ENCODE measurements around the gene CASP2. TPM values are rescaled to one million over a fixed set of nuclear protein-coding genes. Genes with fewer than 3 reads are reported as not detected.

The CASP2 gene
- 10 to 100 TPM; 52.2 to 64.8 (median 62.7) TPM for polyA plus RNA-seq (ENCODE audit: insufficient read depth in 1 of 5, insufficient read length in 5 of 5, low replicate concordance in 1 of 5)
- long read RNA-seq, donor 1, full-length matches to known transcripts: 4 of 4 reads
- long read RNA-seq, donor 1, partial matches to known transcripts: 0 of 4 reads
- long read RNA-seq, donor 1, other reads (novel, unspliced or antisense): 0 of 4 reads
- long read RNA-seq, donor 2, full-length matches to known transcripts: 4 of 4 reads
- long read RNA-seq, donor 2, partial matches to known transcripts: 0 of 4 reads
- long read RNA-seq, donor 2, other reads (novel, unspliced or antisense): 0 of 4 reads
- long read RNA-seq, donor 3, full-length matches to known transcripts: 4 of 4 reads
- long read RNA-seq, donor 3, partial matches to known transcripts: 0 of 4 reads
- long read RNA-seq, donor 3, other reads (novel, unspliced or antisense): 0 of 4 reads
- long read RNA-seq, donor 4, full-length matches to known transcripts: 4 of 4 reads
- long read RNA-seq, donor 4, partial matches to known transcripts: 0 of 4 reads
- long read RNA-seq, donor 4, other reads (novel, unspliced or antisense): 0 of 4 reads
- long read RNA-seq, donor 5, full-length matches to known transcripts: 4 of 4 reads
- long read RNA-seq, donor 5, partial matches to known transcripts: 0 of 4 reads
- long read RNA-seq, donor 5, other reads (novel, unspliced or antisense): 0 of 4 reads
- long read RNA-seq, donor 6, full-length matches to known transcripts: 4 of 4 reads
- long read RNA-seq, donor 6, partial matches to known transcripts: 0 of 4 reads
- long read RNA-seq, donor 6, other reads (novel, unspliced or antisense): 0 of 4 reads
- long read RNA-seq, donor 7, full-length matches to known transcripts: 13 of 13 reads
- long read RNA-seq, donor 7, partial matches to known transcripts: 0 of 13 reads
- long read RNA-seq, donor 7, other reads (novel, unspliced or antisense): 0 of 13 reads
- long read RNA-seq, donor 8, full-length matches to known transcripts: 5 of 5 reads
- long read RNA-seq, donor 8, partial matches to known transcripts: 0 of 5 reads
- long read RNA-seq, donor 8, other reads (novel, unspliced or antisense): 0 of 5 reads

GRCh38 chr7:143287935-143288826, at the start of gene CASP2:
TSS of gene CASP2 (plus strand) at chr7:143288351. CDS start at chr7:143288456, 105 bp downstream.
- peak; percentile 97 to 98 for DNase-seq

DNA sequence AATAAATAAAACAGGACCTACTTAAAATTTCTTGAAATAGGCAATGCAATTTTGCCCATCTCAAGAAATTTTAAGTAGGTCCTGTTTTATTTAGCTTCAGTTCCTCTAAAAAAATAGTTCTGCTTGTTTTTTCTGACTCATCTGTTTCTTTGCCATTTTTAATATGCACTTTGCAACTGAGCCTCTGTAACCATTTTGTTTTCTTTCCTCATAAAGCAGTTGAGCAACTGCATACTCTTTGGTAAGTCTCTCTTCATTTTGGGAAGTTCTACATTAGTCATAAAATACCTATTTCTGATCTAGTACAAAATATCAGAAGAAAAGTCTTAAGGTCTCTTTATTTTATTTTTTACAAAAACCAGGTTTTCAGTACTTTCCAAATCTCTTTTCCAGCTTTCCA, 48.3 kb upstream of the CASP2 start:
- no peak for DNase-seq

GRCh38 chr7:143240291-143241168, 47.6 kb upstream of the CASP2 start:
- peak; percentile 55 to 77 for DNase-seq

DNA sequence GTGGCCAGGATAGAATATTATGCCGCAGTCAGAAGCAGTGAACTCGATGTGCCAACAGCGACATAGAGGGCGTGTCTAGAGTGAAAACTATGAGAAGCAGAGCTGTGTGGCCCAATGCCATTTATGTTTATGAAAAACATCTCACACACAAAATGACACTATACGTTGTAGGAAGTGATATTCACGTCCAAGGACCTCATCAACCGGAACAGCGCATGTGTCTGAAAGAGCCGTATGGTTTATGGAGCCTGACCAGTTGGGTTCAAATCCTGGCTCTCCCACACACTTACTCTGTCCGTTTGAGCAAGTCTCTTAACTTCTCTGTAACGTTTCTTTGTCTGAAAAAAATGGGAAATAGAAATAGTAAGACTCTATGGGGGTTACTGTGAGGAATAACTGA, 45.8 kb upstream of the CASP2 start:
- DNase-seq: no peak

DNA sequence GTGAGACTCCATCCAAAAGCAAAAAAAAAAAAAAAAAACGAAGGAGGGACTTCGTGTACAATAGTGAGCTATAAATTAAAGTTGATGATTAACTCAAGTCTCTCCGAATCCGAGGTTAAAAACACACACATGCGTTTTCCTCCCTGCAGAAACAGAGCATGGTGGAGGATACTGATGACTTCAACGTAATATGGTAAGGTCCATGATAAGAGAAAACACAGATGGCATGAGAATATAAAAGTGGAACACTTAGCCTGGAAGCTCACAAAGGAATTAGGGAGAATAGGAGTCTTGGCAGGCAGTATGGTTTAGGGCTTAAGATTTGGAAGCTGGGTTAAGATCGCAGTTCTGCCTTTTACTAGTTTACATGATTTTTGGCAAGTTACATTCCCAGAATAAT, 45.0 kb upstream of the CASP2 start:
- no peak for DNase-seq

DNA sequence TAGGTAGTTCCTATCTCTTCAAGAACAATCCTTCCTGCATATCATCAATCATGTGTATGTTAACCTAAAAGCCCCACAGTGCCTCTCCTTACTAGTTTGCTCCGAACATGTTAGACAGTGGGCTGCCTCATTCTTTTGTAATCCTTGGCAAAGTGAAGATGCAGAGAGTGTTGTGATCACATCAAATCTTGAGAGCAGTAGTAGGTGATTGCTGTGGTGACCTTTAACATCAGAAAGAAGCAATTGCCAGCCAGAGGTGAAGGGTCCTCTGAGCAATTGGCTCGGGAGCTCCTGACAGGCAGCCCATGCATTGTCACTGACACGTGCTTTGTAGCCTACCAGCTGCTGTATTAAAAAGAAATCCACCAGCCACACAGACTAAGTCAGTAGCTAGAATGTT, 44.5 kb upstream of the CASP2 start:
- DNase-seq: peak in 1 of 2 donors; percentile 11

DNA sequence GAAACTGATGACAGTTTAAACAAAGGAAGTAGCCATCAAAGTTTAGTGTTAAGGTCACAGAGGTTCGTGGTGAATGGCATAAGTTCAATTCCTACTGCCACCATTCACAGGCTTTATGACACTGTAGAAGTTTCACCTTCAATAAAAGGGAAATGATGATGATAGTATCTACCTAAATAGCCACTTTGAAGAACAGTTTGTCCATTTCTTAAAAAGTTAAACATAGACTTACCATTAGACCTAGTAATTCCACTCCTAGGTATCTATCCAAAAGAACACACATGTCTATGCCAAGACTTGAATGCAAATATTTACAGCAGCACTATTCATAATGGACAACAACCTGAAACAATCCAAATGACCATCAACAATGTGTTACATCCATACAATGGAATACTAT, 43.8 kb upstream of the CASP2 start:
- no peak for DNase-seq

DNA sequence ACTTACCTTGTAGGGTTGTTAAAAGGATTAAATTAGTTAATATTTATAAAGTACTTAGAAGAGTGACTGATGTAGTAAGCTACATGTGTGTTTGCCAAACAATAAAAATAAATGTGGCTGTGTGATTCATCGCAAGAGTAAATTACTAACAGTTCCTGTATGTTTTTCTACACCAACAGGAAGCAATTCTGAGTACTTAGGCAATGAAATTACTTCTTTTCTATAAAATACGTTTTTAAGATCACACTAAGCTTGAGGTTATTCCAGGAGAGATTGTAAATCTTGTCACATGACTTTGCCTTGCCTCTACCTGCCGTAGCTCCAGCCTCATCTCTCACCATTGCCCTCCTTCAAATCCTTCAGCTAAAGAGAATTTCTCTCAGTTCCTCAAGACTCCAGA, 43.0 kb upstream of the CASP2 start:
- DNase-seq: no peak

GRCh38 chr7:143247372-143247771, 40.8 kb upstream of the CASP2 start:
- DNase-seq: no peak

DNA sequence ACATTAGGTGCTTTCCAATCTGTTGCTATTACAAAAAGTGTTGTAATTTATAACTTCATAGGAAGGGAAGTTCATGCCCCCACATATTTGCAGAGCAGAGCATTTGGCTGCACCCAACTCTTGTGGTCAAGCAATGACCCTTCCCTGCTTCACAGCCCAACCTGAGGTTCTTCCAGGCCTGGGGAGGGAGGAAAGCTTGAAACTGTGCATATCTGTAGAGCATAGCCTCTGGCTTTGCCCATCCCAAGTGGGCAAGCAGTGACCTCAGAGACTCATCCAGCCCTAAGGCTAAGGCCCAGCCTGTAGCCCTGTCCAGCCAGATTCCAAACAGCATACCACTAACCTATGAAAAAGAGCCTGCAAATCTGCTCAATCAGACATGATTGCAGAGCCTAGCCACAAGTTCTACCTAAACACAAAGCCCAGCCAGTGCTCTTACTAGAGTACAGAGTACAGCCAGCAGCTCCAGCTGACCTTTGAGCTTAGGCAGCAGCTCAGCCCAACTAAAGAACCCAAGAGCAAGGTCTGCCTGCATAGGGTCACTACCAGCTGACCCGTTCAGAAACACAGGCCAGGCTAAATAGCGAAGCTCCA, 39.3 kb upstream of the CASP2 start:
- DNase-seq: no peak

DNA sequence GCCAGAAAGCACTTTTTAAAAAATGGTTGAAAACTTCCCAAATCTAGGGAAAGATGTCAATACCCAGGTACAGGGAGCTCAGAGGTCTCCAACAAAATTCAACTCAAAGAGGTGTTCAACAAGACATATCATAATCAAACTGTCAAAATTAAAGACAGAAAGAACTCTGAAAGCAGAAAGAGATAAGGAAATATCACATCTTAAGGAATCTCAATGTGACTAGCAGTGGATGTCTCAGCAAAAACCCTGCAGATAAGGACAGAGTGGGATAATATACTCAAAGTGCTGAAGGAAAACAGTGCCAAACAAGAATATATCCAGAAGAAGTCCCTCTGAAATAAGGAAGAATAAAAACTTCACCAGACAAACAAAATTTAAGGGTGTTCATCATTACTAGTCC, 38.0 kb upstream of the CASP2 start:
- no peak for DNase-seq

GRCh38 chr7:143250822-143251221, 37.3 kb upstream of the CASP2 start:
- no peak for DNase-seq

GRCh38 chr7:143252006-143252405, 36.1 kb upstream of the CASP2 start:
- no peak for DNase-seq

DNA sequence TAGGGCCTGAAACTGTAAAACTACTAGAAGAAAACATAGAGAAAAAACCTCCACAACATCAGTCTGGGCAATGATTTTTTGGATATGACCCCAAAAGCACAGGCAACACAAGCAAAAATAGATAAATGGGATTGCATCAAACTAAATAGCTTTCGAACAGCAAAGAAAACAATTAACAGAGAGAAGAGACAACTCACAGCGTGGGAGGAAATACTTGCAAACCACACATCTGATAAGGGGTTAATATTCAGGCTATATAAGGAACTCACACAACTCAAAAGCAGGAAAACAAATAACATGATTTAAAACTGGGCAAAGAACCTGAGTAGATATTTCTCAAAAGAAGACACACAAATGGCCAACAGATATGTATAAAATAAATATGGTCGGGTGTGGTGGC, 32.6 kb upstream of the CASP2 start:
- DNase-seq: no peak

DNA sequence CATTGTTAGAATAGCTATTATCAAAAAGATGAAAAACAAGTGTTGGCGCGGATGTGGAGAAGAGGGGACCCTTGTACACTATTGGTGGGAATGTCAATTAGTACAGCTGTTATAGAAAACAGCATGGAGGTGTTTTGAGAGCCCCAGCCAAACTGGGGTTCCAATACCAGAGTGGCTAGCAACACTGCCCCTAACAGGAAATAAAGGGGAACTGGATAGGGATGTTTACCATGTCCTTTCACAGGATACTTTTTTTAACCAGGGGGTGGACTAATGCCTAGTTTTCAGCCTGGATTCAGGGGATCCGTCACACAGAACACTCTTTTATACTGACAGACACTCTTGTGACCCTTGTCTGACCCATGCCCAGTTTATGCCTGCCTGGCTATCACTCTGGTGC, 31.8 kb upstream of the CASP2 start:
- no peak for DNase-seq

DNA sequence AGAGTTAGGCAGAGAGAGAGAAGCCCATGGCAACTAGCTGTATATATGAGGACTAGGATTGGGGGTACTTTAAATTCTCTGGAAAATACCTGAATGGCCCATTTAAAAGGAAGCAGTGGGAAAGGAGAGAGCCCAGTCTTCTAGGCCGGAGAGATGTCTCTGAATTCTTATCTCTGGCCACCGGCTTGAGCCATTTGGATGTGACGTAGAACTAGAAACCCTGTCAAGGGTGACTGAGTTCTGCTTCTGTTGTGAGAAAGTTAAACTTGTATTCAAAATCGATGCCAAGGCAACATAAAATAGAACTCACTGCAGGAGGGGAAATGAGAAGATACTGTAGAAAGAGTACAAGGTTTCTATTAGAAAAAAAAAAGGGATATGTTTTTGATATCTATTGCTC, 31.2 kb upstream of the CASP2 start:
- DNase-seq: no peak

DNA sequence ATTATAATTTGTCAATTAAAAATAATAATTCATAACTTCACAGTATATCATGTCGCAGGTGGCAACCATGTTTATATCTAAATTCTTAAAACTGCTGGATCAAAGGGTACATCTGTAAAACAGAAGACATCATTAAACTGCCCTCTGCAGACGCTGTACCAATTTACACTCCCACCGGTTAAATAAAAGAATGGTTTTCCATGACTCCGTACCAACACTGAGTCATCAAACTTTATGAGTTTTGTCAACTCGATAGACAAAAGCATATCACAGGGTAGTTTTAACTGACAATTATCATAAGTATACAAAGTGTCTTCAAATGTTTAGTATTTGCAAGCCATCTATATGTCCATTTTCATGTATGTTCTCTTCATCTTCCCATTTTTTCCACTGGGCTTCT, 30.6 kb upstream of the CASP2 start:
- DNase-seq: no peak

GRCh38 chr7:143258831-143259230, 29.3 kb upstream of the CASP2 start:
- no peak for DNase-seq

- no peak for DNase-seq
These were observed 28.4 kb upstream of the CASP2 start for GRCh38 chr7:143259765-143260164.

- no peak for DNase-seq
These were observed 26.2 kb upstream of the CASP2 start for GRCh38 chr7:143261901-143262300.

Data from right lung (tissue), 10 donors.